Neuronal stem cell (in vitro differentiated cells): ENCODE data around the gene LCN10.

Source experiments
- DNase-seq: peaks from one replicate; pipeline ENCODE4 v3.0.0-alpha.2; 2013; ENCODE audit warnings: low spot score
- H2AFZ ChIP-seq: one replicate; pipeline ENCODE4 v1.6.1; 2013; ENCODE audit warnings: mild to moderate bottlenecking, low read length, inconsistent platforms
- H2AK5ac ChIP-seq: 2 replicates; pipeline ENCODE4 v1.6.1; 2013; ENCODE audit warnings: low read depth, mild to moderate bottlenecking, inconsistent platforms, low read length, moderate library complexity, mixed read lengths
- H2BK120ac ChIP-seq: 2 replicates; pipeline ENCODE4 v1.6.1; 2013; ENCODE audit warnings: low read depth, mild to moderate bottlenecking, inconsistent platforms, low read length, moderate library complexity, mixed read lengths
- H2BK12ac ChIP-seq: one replicate; pipeline ENCODE4 v1.6.1; 2013; ENCODE audit warnings: low read length, inconsistent platforms
- H2BK15ac ChIP-seq: 2 replicates; pipeline ENCODE4 v1.6.1; 2013; ENCODE audit warnings: mild to moderate bottlenecking, low read length, inconsistent platforms, mixed read lengths
- H2BK5ac ChIP-seq: one replicate; pipeline ENCODE4 v1.6.1; 2013; ENCODE audit warnings: inconsistent platforms, mild to moderate bottlenecking, low read length, moderate library complexity
- H3K14ac ChIP-seq: one replicate; pipeline ENCODE4 v1.6.1; 2013; ENCODE audit warnings: low read length, inconsistent platforms
- H3K18ac ChIP-seq: 2 replicates; pipeline ENCODE4 v1.6.1; 2013; ENCODE audit warnings: low read length, inconsistent platforms
- H3K23ac ChIP-seq: 2 replicates; pipeline ENCODE4 v1.6.1; 2013; ENCODE audit warnings: low read depth, mild to moderate bottlenecking, mixed read lengths, low read length, inconsistent platforms; ENCODE audit not compliant: poor library complexity
- H3K27ac ChIP-seq: replicated peaks from 3 replicates; pipeline ENCODE4 v1.5.1; 2013; ENCODE audit warnings: low read length, inconsistent platforms
- H3K27me3 ChIP-seq, 3 experiments: 2 replicates each; pipeline ENCODE4 v1.6.1; 2013; ENCODE audit warnings: low read length in 3 of 3, mild to moderate bottlenecking in 2 of 3, inconsistent platforms in 1 of 3, low read depth in 1 of 3, mixed read lengths in 1 of 3, moderate library complexity in 1 of 3; ENCODE audit not compliant: control insufficient read depth in 3 of 3, insufficient read depth in 3 of 3
- H3K36me3 ChIP-seq, 2 donors: replicated peaks in 1 of 2; 2 replicates each; pipeline ENCODE4 v1.6.1; 2013; ENCODE audit warnings: low read length in 2 of 2; ENCODE audit not compliant: control insufficient read depth in 2 of 2, insufficient read depth in 2 of 2
- H3K4ac ChIP-seq: 2 replicates; pipeline ENCODE4 v1.6.1; 2013; ENCODE audit warnings: inconsistent platforms, mild to moderate bottlenecking, low read length, moderate library complexity
- H3K4me1 ChIP-seq, 2 donors: 1 replicate in 1 of 2; 2 replicates in 1 of 2; pipeline ENCODE4 v1.6.1; 2013; ENCODE audit warnings: low read length in 2 of 2, low read depth in 1 of 2; ENCODE audit not compliant: control insufficient read depth in 2 of 2, insufficient read depth in 1 of 2
- H3K4me2 ChIP-seq: one replicate; pipeline ENCODE4 v1.6.1; 2013; ENCODE audit warnings: mild to moderate bottlenecking, low read length, inconsistent platforms; ENCODE audit not compliant: insufficient read depth, poor library complexity, severe bottlenecking
- H3K4me3 ChIP-seq, 2 donors: 2 replicates each; pipeline ENCODE4 v1.5.1; 2013; ENCODE audit warnings: low read length in 2 of 2, mild to moderate bottlenecking in 2 of 2, inconsistent platforms in 1 of 2, moderate library complexity in 1 of 2
- H3K79me1 ChIP-seq: one replicate; pipeline ENCODE4 v1.6.1; 2013; ENCODE audit warnings: low read depth, mild to moderate bottlenecking, inconsistent platforms, low read length, moderate library complexity
- H3K9ac ChIP-seq: one replicate; pipeline ENCODE4 v1.6.1; 2013; ENCODE audit warnings: mild to moderate bottlenecking, low read depth, low read length, inconsistent platforms; ENCODE audit not compliant: poor library complexity
- H3K9me3 ChIP-seq, 2 donors: replicated peaks in 1 of 2; 2 replicates each; pipeline versions ENCODE3 to v1.6.1; 2013; ENCODE audit warnings: low read length in 2 of 2, mild to moderate bottlenecking in 2 of 2, inconsistent platforms in 1 of 2, low read depth in 1 of 2, mixed read lengths in 1 of 2, moderate library complexity in 1 of 2; ENCODE audit not compliant: control insufficient read depth in 2 of 2, insufficient read depth in 1 of 2
- H4K8ac ChIP-seq: one replicate; pipeline ENCODE4 v1.6.1; 2013; ENCODE audit warnings: low read depth, mild to moderate bottlenecking, inconsistent platforms, low read length, moderate library complexity
- H4K91ac ChIP-seq: one replicate; pipeline ENCODE4 v1.6.1; 2013; ENCODE audit warnings: low read length, low read depth, mild to moderate bottlenecking, inconsistent platforms; ENCODE audit not compliant: poor library complexity
- WGBS, 2 donors: extraction: QIAGEN DNeasy Blood & Tissue Kit; methylation state at CpG; one replicate each; pipeline ENCODE4 v1.1.7; 2013; ENCODE audit warnings: missing lambda C conversion rate in 2 of 2, mixed read lengths in 1 of 2; ENCODE audit not compliant: insufficient read length in 2 of 2, insufficient replicate concordance in 1 of 2; ENCODE audit errors: extremely low coverage in 2 of 2; 5-methylcytosine and 5-hydroxymethylcytosine counted together

LCN10 gene

GRCh38 chr9:136764301-136764891 is 21.7 kb upstream of the LCN10 start, which contains the start of gene LCN15:
Gene LCN15, minus strand, starts transcription at chr9:136764518. Its CDS starts 30 bp downstream, at chr9:136764488.
- H4K8ac ChIP-seq = no peak within 1 kb of the TSS
- H3K23ac ChIP-seq = peak within 1 kb of the TSS; percentile 85

GRCh38 chr9:136763649-136764035 is 20.9 kb upstream of the LCN10 start:
- Histone ChIP-seq H2BK120ac (no peak overlapping the region), H4K91ac (peak overlapping the region; percentile 85), H3K14ac (peak overlapping the region; percentile 9), H3K4ac (peak overlapping the region; percentile 89), H3K4me2 (peak overlapping the region; percentile 18), H3K36me3 (no peaks in the 10 kb centered on the region), H3K27ac (no peak overlapping the region), H3K23ac (peak overlapping the region; percentile 85), H3K18ac (peak overlapping the region; percentile 97), H3K4me3 (no peak overlapping the region), H3K9ac (no peak overlapping the region), H2BK12ac (peak overlapping the region; percentile 7), H3K9me3 (no peaks in the 10 kb centered on the region), H2BK15ac (peak overlapping the region; percentile 99), H2AFZ (no peak overlapping the region), H3K4me1 (peaks cover 11% of the 10 kb centered on the region in 2 donors), H3K79me1 (no peaks in the 10 kb centered on the region), H4K8ac (no peak overlapping the region), H3K27me3 (peaks cover 0 to 9% (median 2%) of the 10 kb centered on the region in 3 experiments), H2AK5ac (peak overlapping the region; percentile 99), H2BK5ac (peak overlapping the region; percentile 93)
- DNase-seq = no peak
- no CpG with 5 or more reads among the region's 14 CpGs for WGBS, 2 donors

More at GRCh38 chr9:136764301-136764891, 21.7 kb upstream of the LCN10 start, which contains the start of gene LCN15:
- no peak within 1 kb of the TSS for H3K4me3 ChIP-seq
- peak within 1 kb of the TSS; percentile 46 for H3K27ac ChIP-seq
- peak within 1 kb of the TSS; percentile 97 for H2BK12ac ChIP-seq
- no peaks in the 10 kb centered on the region for H3K79me1 ChIP-seq
- peak within 1 kb of the TSS; percentile 93 for H2BK5ac ChIP-seq
- no CpG with 5 or more reads among the region's 14 CpGs for WGBS, 2 donors
- peak within 1 kb of the TSS; percentile 89 for H3K4ac ChIP-seq
- peak within 1 kb of the TSS; percentile 87 for H2BK120ac ChIP-seq
- peak within 1 kb of the TSS; percentile 77 for H3K9ac ChIP-seq
- H2AK5ac ChIP-seq = peak within 1 kb of the TSS; percentile 99
- peaks cover 10 to 11% of the 10 kb centered on the region in 2 donors for H3K4me1 ChIP-seq
- H3K18ac ChIP-seq = peak within 1 kb of the TSS; percentile 97
- peak within 1 kb of the TSS; percentile 18 for H3K4me2 ChIP-seq
- H3K36me3 ChIP-seq = no peaks in the 10 kb centered on the region
- DNase-seq = no peak
- H2BK15ac ChIP-seq = peak within 1 kb of the TSS; percentile 99
- H3K27me3 ChIP-seq = peaks cover 0 to 9% (median 2%) of the 10 kb centered on the region in 3 experiments
- H3K14ac ChIP-seq = peak within 1 kb of the TSS; percentile 9
- no peak within 1 kb of the TSS for H2AFZ ChIP-seq
- H4K91ac ChIP-seq = peak within 1 kb of the TSS; percentile 85
- no peaks in the 10 kb centered on the region for H3K9me3 ChIP-seq

GRCh38 chr9:136762915-136763648 is 20.3 kb upstream of the LCN10 start:
- no CpG with 5 or more reads among the region's 37 CpGs for WGBS, 2 donors
- DNase-seq = peak; percentile 87
- H3K4ac ChIP-seq = peak overlapping the region; percentile 89

GRCh38 chr9:136762221-136762691 is 19.5 kb upstream of the LCN10 start:
- Histone ChIP-seq H2AK5ac (peak overlapping the region; percentile 3), H3K36me3 (no peaks in the 10 kb centered on the region), H3K4me1 (peaks cover 11% of the 10 kb centered on the region in 2 donors), H3K9ac (peak overlapping the region; percentile 51), H3K14ac (no peak overlapping the region), H3K4me3 (no peak overlapping the region), H4K8ac (no peak overlapping the region), H3K9me3 (no peaks in the 10 kb centered on the region), H2AFZ (no peak overlapping the region), H3K27me3 (peaks cover 0 to 4% (median 0%) of the 10 kb centered on the region in 3 experiments), H2BK12ac (no peak overlapping the region), H3K4ac (no peak overlapping the region), H2BK15ac (peak overlapping the region; percentile 79), H4K91ac (no peak overlapping the region), H3K4me2 (no peak overlapping the region), H3K18ac (peak overlapping the region; percentile 85), H3K23ac (no peak overlapping the region), H3K27ac (peak overlapping the region; percentile 48), H2BK5ac (peak overlapping the region; percentile 62), H3K79me1 (no peaks in the 10 kb centered on the region), H2BK120ac (no peak overlapping the region)
- no peak for DNase-seq
- no CpG with 5 or more reads among the region's 17 CpGs for WGBS, 2 donors

More at GRCh38 chr9:136762915-136763648, 20.3 kb upstream of the LCN10 start:
- Histone ChIP-seq H3K4me2 (peak overlapping the region; percentile 18), H3K14ac (no peak overlapping the region), H3K9me3 (no peaks in the 10 kb centered on the region), H3K27ac (peak overlapping the region; percentile 46), H3K23ac (peak overlapping the region; percentile 97), H2BK5ac (peak overlapping the region; percentile 93), H3K4me1 (peaks cover 11% of the 10 kb centered on the region in 2 donors), H2BK120ac (no peak overlapping the region), H3K9ac (peak overlapping the region; percentile 77), H2AK5ac (peak overlapping the region; percentile 99), H2AFZ (peak overlapping the region; percentile 45), H2BK12ac (peak overlapping the region; percentile 97), H3K27me3 (peaks cover 0 to 7% (median 2%) of the 10 kb centered on the region in 3 experiments), H3K18ac (peak overlapping the region; percentile 97), H3K36me3 (no peaks in the 10 kb centered on the region), H2BK15ac (peak overlapping the region; percentile 99), H3K79me1 (no peaks in the 10 kb centered on the region), H4K8ac (no peak overlapping the region), H3K4me3 (no peak overlapping the region), H4K91ac (no peak overlapping the region)
